Gastrocnemius medialis (tissue), 4 donors: Measurements from ENCODE around the gene SERPINB6. TPM values are rescaled to one million over a fixed set of nuclear protein-coding genes. Genes with fewer than 3 reads are reported as not detected.
"Not testable (repeated sequence)": the region's sequence is repeated elsewhere in the genome, so short reads cannot be mapped to it uniquely, and the experiment has no call there.

Experiments used
- ATAC-seq, 2 donors: fragments of 150-250 bp; one replicate each; pipeline ENCODE4 v1.9.1; 2016
- DNase-seq, 2 donors: peaks; one replicate each; pipeline ENCODE4 v3.0.0-alpha.2; 2019
- H3K27ac ChIP-seq, 4 donors: fragments of 200-600 bp; sonication (generic); 1 replicate in 1 of 4; 2 replicates in 3 of 4; pipeline ENCODE4 v1.5.1; 2016 to 2018; ENCODE audit warnings: mild to moderate bottlenecking in 2 of 4, moderate library complexity in 1 of 4
- H3K27me3 ChIP-seq, 3 donors: fragments of 200-600 bp; sonication (generic) in 2 of 3; 1 replicate in 1 of 3; 2 replicates in 2 of 3; pipeline versions ENCODE4 v1.5.1 to v1.6.0; 2016 to 2019; ENCODE audit warnings: mild to moderate bottlenecking in 1 of 3, moderate library complexity in 1 of 3
- H3K36me3 ChIP-seq, 2 donors: fragments of 200-600 bp; sonication (generic) in 1 of 2; one replicate each; pipeline ENCODE4 v1.5.1; 2017 to 2018
- H3K4me1 ChIP-seq, 2 donors: fragments of 200-600 bp; sonication (generic) in 1 of 2; one replicate each; pipeline ENCODE4 v1.5.1; 2016 to 2017; ENCODE audit warnings: mild to moderate bottlenecking in 2 of 2
- H3K4me3 ChIP-seq, 4 donors: fragments of 200-600 bp; sonication (generic) in 3 of 4; 1 replicate in 1 of 4; 2 replicates in 3 of 4; pipeline ENCODE4 v1.5.1; 2016 to 2019; ENCODE audit warnings: mild to moderate bottlenecking in 2 of 4
- H3K9me3 ChIP-seq, 3 donors: fragments of 200-600 bp; sonication (generic) in 2 of 3; 1 replicate in 1 of 3; 2 replicates in 2 of 3; pipeline ENCODE4 v1.5.1; 2016 to 2019
- CTCF ChIP-seq, 5 experiments: fragments of 450-650 bp in 3 of 5; fragments of 200-600 bp in 2 of 5; sonication (generic) in 2 of 5; IDR thresholded peaks in 4 of 5; conservative IDR thresholded peaks in 1 of 5; 1 replicate in 4 of 5; 2 replicates in 1 of 5; pipeline ENCODE4 v1.5.1; 2016 to 2019; ENCODE audit warnings: antibody characterized with exemption in 5 of 5, mild to moderate bottlenecking in 3 of 5, moderate library complexity in 3 of 5
- POLR2A ChIP-seq, 2 donors: fragments of 450-650 bp; IDR thresholded peaks; one replicate each; pipeline ENCODE4 v1.6.1; 2017; ENCODE audit warnings: antibody characterized with exemption in 2 of 2, mild to moderate bottlenecking in 2 of 2, moderate library complexity in 2 of 2
- in situ Hi-C, 4 donors: fragments of 200-750 bp; cut with MboI; loops; one replicate each; pipeline versions ENCODE4 v1.15.0 to v1.8.0; 2017; ENCODE audit warnings: low sequenced_read_pairs in 4 of 4
- intact Hi-C: fragments of 100-400 bp; cut with DNase I; formaldehyde crosslinking; loops from one replicate; pipeline ENCODE4 v1.15.1; 2023; ENCODE audit warnings: low total_unique reads
- total RNA-seq, 4 donors: library from RNA; depleted of rRNA; stranded (reverse); fragments of >200 nt; gene quantifications; one replicate each; pipeline versions ENCODE4 v1.1.0 to v1.2.3, GENCODE V29; 2016

Gene SERPINB6
- total RNA-seq, 4 donors from 2014 or later = 114 to 260 (median 189) TPM

- in situ Hi-C loops (no loop called here), intact Hi-C loops (no loop called here)
- Histone ChIP-seq H3K27ac (no peak overlapping the region), H3K27me3 (no peaks in the 10 kb centered on the region), H3K4me3 (no peak overlapping the region), H3K36me3 (no peaks in the 10 kb centered on the region), H3K9me3 (no peaks in the 10 kb centered on the region), H3K4me1 (no peaks in the 10 kb centered on the region)
- TF ChIP-seq POLR2A (IDR thresholded peaks at IDR 0.05) (no peak), CTCF (IDR thresholded peaks at IDR 0.05 in 4 of 5, conservative IDR thresholded peaks at IDR 0.05 in 1 of 5) (no peak)
- ATAC-seq (no peak), DNase-seq (no peak)
These were observed 56.2 kb downstream of the SERPINB6 start for GRCh38 chr6:2915150-2915549.

GRCh38 chr6:2914318-2914660 is 57.1 kb downstream of the SERPINB6 start:
- Histone ChIP-seq H3K4me3 (no peak overlapping the region), H3K4me1 (no peaks in the 10 kb centered on the region), H3K27me3 (no peaks in the 10 kb centered on the region), H3K9me3 (no peaks in the 10 kb centered on the region), H3K27ac (no peak overlapping the region), H3K36me3 (no peaks in the 10 kb centered on the region)
- TF ChIP-seq CTCF (IDR thresholded peaks at IDR 0.05 in 4 of 5, conservative IDR thresholded peaks at IDR 0.05 in 1 of 5) (no peak), POLR2A (IDR thresholded peaks at IDR 0.05) (no peak)
- intact Hi-C loops (no loop called here), in situ Hi-C loops (no loop called here)
- DNase-seq (no peak), ATAC-seq (no peak)

- Histone ChIP-seq H3K4me3 (no peak overlapping the region), H3K9me3 (no peaks in the 10 kb centered on the region), H3K27ac (no peak overlapping the region), H3K36me3 (no peaks in the 10 kb centered on the region), H3K4me1 (no peaks in the 10 kb centered on the region), H3K27me3 (no peaks in the 10 kb centered on the region)
- ATAC-seq (no peak), DNase-seq (no peak)
- intact Hi-C loops = no loop called here
- TF ChIP-seq POLR2A (IDR thresholded peaks at IDR 0.05) (no peak), CTCF (IDR thresholded peaks at IDR 0.05 in 4 of 5, conservative IDR thresholded peaks at IDR 0.05 in 1 of 5) (no peak)
- in situ Hi-C loops = no loop called here
These were observed 57.6 kb downstream of the SERPINB6 start for GRCh38 chr6:2913621-2914317.

- Histone ChIP-seq H3K27ac (no peak overlapping the region), H3K27me3 (no peaks in the 10 kb centered on the region), H3K4me1 (no peaks in the 10 kb centered on the region), H3K9me3 (no peaks in the 10 kb centered on the region), H3K36me3 (no peaks in the 10 kb centered on the region), H3K4me3 (no peak overlapping the region)
- in situ Hi-C loops = no loop called here
- ATAC-seq (no peak), DNase-seq (no peak)
- intact Hi-C loops = no loop called here
- TF ChIP-seq CTCF (IDR thresholded peaks at IDR 0.05 in 4 of 5, conservative IDR thresholded peaks at IDR 0.05 in 1 of 5) = no peak
- TF ChIP-seq POLR2A (IDR thresholded peaks at IDR 0.05) = no peak
These were observed 60.2 kb downstream of the SERPINB6 start for GRCh38 chr6:2911171-2911570.

- no peaks in the 10 kb centered on the region for H3K9me3 ChIP-seq
- in situ Hi-C loops (no loop called here), intact Hi-C loops (no loop called here)
- DNase-seq (no peak), ATAC-seq (no peak)
- H3K27me3 ChIP-seq = no peaks in the 10 kb centered on the region
- TF ChIP-seq CTCF (IDR thresholded peaks at IDR 0.05 in 4 of 5, conservative IDR thresholded peaks at IDR 0.05 in 1 of 5) (no peak), POLR2A (IDR thresholded peaks at IDR 0.05) (no peak)
- no peak overlapping the region for H3K4me3 ChIP-seq
- H3K27ac ChIP-seq = no peak overlapping the region
- no peaks in the 10 kb centered on the region for H3K4me1 ChIP-seq
- no peaks in the 10 kb centered on the region for H3K36me3 ChIP-seq
These were observed 61.6 kb downstream of the SERPINB6 start for GRCh38 chr6:2909718-2910117.

GRCh38 chr6:2909051-2909606 is 62.2 kb downstream of the SERPINB6 start:
- intact Hi-C loops, H3K4me3 ChIP-seq, ATAC-seq, H3K9me3 ChIP-seq, in situ Hi-C loops, H3K36me3 ChIP-seq, DNase-seq, H3K27ac ChIP-seq, H3K27me3 ChIP-seq, H3K4me1 ChIP-seq: not testable (repeated sequence)

- H3K4me1 ChIP-seq, H3K4me3 ChIP-seq, in situ Hi-C loops, DNase-seq, H3K27ac ChIP-seq, H3K36me3 ChIP-seq, H3K9me3 ChIP-seq, intact Hi-C loops, ATAC-seq, H3K27me3 ChIP-seq: not testable (repeated sequence)
These were observed 62.9 kb downstream of the SERPINB6 start for GRCh38 chr6:2908516-2908915.
